ENCODE results near the gene MED9.
A peak's percentile ranks its signal among the peaks of the same experiment; 100 is the strongest.
"Not testable (repeated sequence)": the region's sequence is repeated elsewhere in the genome, so short reads cannot be mapped to it uniquely, and the experiment has no call there.

Gene MED9, protein sequence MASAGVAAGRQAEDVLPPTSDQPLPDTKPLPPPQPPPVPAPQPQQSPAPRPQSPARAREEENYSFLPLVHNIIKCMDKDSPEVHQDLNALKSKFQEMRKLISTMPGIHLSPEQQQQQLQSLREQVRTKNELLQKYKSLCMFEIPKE

DNA sequence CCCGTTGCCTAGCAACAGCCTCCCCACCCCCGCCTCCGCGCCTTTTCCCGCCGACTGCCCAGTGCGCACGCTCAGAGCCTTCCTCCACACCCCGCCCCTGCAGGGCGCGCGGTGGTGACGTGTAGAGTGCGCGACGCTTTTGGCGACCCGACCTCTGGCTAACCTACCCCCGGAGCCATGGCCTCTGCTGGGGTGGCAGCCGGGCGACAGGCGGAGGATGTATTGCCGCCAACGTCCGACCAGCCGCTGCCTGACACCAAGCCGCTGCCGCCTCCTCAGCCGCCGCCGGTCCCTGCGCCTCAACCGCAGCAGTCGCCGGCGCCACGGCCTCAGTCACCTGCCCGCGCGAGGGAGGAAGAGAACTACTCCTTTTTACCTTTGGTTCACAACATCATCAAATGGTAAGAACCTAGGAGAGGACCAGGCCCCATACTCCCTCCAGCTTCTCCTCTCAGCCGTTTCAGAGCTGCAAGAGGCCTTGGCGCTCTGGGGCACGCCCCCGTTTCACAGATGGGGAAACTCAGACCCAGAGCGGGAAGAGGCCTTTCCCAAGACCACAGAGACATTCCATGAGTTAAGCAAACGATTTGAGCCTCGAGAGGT is at the start of gene MED9:
TSS of gene MED9 (plus strand) at position 136 of the 603 bp plus-strand sequence. CDS start at position 178, 42 bp downstream.
- DNase-seq: peak; percentile 76

DNA sequence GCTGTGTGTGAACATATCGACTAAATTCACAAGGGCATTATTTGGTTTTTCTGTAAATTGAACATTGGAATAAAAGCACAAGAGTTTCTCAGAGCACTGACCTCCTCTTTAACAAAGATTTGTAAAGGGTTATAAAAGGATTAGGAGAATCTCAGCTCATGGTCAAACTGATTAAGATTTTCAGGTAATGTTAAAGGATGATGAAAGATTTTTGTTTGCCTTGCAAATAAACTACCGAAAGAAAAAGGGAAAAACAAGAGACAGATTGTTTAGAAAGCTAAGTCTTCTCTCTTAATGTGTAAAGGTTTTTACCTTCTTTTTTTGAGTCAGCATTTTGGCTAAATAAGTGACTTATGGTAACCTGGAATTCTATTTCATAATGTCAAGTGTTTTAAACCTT is 47.6 kb upstream of the MED9 start:
- DNase-seq: no peak

DNA sequence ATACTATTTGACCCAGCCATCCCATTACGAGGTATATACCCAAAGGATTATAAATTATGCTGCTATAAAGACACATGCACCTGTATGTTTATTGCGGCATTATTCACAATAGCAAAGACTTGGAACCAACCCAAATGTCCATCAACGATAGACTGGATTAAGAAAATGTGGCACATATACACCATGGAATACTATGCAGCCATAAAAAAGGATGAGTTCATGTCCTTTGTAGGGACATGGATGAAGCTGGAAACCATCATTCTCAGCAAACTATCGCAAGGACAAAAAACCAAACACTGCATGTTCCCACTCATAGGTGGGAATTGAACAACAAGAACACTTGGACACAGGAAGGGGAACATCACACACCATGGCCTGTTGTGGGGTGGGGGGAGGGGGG is 45.9 kb upstream of the MED9 start:
- DNase-seq: not testable (repeated sequence)

DNA sequence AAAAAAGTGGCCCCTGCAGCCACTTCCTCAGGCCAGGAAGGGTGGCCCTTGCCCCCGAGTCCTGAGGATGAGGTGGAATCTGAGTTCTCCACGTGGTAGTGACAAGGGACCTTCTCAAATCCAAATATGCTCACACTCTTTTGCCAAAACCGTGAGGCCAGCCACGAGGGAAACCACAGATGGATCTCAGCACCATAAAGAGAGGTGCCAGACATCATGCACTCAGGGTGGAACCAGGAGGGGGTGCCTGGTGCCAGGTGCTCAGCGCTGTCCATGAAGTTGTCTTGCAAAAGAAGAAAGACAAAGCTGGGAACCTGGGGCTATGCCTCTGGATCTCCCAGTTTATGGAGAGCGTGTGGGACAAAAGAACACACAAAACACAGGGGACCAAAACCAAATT is 45.2 kb upstream of the MED9 start:
- DNase-seq: no peak

DNA sequence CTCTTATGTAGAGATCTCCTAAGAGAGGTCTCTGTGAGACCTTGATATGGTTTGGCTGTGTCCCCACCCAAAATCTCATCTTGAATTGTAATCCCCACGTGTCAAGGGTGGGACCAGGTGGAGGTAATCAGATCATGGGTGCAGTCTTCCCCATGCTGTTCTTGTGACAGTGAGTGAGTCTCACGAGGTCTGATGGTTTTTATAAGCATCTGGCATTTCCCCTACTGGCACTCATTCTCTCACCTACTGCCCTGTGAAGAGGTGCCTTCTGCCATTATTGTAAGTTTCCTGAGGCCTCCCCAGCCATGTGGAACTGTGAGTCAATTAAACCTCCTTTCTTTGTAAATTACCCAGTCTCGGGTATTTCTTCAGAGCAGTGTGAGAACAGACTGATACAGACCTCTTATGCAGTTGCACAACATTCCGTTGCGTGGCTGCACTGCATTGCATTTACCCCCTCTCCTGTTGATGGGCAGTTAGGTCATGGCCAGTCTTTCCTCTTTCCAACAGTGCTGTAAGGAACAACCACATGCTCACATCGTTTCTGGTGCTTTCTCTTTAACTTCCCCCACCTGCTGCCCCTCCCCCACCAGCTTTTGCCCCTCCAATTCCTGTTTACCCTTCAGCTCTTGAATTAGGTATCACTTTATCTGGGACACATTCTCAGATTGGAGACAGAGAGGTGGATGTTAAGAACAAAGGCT is 43.6 kb upstream of the MED9 start:
- peak; percentile 97 for DNase-seq

DNA sequence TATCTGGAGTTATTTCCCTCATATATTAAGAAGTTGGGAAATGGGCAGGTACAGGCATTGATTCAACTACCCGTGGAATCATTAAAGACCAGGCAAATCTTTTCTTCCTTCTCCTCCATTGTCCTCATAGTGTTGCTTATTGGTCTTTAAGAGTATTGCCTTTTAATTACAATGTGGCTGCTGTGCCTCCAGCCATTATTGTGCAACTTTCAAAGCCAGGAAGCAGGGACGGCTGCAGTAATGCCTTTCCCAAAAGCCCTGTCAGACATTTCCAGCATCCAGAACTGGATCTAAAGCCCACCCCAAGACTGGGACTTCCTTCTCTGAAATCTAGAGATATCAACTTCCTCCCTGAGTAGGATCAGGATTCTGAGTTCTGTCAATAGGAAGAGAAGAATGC is 42.3 kb upstream of the MED9 start:
- no peak for DNase-seq

DNA sequence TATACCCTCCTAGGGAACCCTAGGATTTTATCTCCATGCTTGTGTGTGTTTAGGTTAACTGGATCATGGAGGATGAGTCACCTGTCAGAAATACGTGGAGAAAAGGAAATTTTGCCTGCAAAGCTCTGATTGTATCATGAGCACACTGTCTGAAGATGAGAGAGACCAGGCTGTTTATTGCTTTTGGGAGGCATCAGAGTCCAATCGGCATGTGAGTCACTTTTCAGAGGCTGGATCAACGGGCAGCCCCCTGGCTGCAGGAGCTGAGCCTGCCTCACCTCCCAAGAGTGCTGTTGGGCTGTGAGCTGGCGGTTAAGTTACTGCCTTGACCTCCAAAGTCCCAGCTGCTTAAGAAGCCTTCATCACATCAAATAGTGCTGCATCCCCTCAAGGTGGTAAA is 41.5 kb upstream of the MED9 start:
- DNase-seq: no peak

DNA sequence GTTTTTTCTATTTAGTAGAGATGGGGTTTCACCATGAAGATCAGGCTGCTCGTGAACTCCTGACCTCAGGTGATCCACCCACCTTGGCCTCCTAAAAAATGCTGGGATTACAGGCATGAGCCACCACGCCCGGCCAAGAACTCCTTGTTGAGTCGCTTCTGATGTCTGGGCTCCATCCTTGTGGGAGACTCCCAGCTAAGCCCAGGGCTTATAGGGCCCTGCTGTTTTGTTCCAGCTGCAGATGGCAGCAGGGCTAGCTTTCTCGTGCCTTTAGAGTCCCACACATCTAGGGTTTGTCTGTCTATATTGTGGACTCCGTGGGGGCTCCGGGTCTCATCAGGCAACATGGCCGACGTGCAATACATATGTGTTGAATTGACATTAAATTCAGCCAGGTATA is 39.3 kb upstream of the MED9 start:
- DNase-seq: no peak

DNA sequence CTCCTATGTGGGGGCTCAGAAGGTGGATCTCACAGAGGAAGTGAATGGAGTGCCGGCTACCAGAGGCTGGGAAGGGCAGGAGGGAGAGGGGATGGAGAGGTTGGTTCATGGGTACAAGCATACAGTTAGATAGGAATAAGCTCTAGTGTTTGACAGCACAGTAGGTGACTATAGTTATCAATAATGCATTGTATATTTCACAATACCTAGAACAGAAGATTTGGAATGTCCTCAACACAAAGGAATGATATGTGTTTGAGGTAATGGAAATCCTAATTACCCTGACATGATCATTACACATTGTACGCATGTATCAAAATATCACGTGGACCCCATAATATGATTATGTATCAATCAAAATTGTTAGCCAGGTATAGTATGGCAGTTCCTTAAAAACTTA is 38.9 kb upstream of the MED9 start:
- no peak for DNase-seq

DNA sequence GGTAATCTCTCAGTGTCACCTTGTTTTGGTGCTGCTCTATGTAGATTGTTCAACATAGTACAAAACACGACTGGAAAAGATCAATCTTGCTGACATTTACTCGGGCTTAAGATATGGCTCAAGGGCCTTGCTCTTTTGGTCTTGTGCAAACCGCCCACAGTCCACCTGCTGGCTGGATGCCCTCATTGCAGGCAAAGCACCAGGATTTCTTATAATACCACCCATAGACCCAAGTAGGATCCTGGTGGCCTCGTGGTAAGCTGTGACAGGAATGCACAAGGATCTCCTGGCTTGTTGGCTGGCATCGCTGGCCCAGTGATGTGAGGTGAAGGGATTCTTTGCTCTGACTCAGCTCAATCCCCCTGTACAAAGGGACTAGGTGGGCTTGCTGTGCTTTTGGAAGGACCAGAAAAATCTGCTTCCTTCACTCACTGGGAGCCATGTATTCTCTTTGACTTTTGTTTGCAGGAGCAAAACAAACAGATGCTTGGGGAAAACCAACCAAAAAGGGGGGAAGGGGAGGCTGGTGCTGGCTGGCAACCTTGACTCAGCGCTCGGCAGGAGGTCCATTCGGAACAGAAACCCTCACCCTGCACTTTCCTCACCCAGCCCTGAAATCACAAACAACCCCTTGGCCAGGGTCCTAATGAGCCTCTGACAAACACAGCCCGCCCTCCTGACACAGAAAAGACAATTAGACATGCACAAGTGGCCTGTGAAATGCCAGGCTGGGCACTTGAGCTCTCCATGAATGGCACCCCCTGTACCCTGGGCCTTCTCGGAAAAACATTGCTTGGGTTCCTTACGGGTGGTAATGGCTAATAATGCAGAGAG is 36.6 kb upstream of the MED9 start:
- DNase-seq: peak; percentile 65

DNA sequence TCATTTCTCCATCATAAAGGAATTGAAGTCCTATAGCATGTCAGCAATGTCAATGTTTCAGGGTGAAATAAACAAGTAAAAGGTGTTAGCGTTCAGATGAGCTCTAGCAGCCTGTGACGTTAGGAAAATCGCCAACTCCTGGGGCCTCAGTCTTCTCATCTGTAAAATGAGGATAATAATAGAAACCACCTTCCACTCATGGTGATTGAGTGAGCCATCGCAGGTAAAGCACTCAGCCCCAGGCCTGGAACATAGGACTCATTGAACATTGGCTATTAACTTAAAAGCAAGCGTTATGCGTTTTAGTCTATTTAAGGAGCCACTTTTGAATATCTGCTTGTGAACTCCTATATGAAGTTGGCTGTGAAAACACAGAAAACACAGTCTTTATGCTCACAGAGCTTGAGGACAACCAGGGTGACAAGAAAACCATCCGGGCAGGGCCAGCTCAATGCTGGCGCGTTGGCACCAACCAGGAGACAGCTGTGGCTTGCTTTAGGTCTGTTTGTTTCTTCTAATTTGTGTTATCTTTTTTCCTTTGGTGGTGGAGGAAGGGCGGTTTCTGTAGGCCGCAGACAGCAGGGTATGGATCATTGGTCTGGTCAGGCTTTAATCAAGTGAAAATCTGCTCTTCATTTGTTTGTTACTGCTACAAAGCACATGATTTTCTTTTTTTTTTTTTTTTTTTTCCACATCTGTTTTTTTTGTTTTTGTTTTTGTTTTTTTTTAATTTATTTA is 35.7 kb upstream of the MED9 start:
- no peak for DNase-seq

DNA sequence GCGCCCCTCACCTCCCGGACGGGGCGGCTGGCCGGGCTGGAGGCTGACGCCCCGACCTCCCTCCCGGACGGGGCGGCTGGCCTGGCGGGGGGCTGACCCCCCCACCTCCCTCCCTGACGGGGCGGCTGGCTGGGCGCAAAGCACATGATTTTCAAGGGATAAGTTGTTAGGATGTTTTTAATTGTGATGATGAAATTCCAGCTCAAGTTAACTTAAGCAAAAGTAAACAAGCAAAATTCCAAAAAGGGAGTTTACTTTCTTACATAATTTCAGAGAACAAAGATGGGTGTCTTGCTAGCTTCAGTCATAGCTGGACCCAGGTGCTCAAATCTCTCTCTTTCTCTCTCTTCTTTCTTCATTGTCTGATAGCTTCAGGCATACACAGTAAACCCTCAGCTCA is 33.6 kb upstream of the MED9 start:
- no peak for DNase-seq

DNA sequence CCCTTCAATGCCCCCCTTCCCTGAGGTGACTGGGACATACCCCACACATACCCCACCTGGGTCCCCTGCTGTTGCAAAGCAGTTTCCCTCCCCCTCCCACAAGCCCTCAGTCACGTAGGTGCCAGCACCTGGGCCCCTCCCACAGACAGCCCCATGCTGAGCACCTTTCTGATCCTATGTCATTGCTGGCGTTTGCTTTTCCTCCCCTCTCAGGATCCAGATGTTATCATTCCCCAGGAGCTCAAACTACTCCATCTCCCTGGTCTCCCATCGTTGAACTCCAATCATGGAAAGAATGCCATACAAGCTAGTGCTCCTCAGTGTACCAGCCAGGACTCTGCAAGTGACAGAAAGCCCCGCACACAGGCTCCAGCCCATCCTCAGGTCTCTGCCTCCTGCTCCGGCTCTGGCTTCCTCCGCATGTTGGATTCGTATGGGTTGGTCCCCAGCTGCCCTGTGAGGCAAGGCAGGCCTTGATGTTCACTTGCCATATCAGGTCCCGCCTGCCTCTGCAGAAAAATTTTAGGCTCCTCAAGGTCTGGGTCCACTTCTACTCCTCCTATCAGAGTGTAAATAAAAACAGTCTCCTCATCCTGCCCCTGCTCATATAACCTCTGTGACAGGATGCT is 31.4 kb upstream of the MED9 start:
- DNase-seq: no peak

DNA sequence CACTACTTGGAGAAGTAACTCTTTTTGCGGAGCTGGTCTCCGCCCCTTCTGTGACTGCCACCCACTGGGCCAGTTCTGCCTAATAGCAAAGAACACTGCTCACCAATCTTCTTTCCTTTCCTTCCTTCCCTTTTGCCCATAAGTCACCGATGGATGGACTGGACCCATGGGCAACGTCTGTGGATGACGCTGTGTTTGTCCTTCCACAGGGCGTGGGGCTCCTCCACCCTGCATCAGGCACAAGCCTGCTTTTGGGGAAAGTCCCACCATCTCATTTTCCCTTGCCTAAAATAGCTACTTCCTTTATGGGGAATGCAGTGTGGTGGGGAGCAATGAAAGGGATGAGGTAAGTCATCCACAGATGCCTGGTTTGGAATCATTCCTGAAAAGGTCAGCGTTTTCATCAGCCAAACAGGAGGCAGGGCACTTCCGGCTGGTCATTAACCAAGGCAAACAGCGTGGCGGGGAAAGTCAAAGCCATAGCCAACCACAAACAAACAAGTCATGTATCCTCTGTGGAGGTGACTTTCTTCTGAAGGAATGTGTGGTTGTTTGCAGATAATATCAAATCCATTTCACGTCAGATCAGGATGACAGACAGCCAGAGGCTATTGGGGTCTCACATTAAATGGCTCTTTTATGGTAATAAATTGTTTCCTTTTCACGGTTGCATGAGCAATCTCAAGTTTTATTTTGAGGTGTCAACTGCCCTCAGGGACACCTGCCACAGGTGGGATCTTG is 30.7 kb upstream of the MED9 start:
- DNase-seq: no peak

DNA sequence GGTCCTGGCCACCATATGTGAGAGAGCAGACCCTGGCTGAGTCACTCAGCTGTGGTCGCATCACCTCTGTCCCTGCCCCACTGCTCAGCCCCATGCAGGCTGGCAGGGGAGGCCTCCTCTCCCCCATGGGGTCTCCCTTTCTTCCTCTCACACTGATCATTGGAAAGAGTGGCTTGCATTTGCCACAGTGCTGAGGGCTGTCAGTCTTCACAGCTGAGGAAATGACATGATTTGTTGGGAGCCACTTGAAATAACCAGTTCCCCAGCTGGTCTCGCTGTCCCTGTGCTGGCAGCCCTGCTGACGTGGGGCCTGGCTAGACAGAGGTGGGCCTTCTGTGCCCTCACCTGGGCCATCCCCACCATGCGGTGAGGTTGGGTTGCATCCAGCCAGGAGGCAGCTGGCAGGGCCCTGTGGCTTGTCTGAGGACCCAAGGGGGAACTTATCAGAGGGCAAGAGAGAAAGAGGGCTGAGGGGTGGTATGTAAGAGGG is 30.1 kb upstream of the MED9 start:
- no peak for DNase-seq

DNA sequence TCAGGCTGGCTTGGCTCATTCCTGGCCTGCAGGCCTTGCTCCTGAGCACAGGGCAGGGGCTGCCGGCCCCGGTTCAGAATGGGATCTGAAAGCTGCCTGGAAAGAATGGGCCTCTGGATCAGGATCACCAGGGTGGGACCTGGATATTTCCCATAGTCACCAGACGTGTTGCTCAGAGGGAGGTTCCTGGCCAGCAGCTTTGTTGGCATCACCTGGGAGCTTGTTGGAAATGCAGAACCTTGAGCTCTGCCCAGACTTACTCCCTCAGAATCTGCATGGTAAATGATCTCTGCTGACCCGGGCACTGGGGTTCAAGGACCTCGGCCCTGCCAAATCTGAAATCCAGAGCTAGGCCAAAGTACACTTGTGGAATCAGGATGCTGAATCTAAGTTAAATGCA is 29.5 kb upstream of the MED9 start:
- no peak for DNase-seq

DNA sequence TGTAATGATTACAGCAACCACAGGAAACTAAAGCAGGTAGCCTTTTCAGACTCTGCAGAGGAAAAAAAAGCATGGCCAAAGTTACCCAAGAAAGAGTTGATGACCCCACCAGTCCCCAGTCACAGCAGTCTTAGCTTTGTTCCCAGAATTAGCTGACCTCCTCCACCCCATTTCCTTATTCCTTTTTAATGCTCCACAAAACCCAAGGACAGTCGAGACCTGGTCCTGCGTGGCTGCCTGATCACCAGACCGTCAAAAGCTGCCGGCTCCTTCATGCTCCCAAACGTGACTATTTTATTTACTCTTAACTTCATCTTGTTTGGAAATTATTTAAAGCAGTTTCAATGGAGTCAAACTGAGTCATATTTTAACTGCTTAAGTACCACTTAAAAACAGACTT is 28.7 kb upstream of the MED9 start:
- no peak for DNase-seq

DNA sequence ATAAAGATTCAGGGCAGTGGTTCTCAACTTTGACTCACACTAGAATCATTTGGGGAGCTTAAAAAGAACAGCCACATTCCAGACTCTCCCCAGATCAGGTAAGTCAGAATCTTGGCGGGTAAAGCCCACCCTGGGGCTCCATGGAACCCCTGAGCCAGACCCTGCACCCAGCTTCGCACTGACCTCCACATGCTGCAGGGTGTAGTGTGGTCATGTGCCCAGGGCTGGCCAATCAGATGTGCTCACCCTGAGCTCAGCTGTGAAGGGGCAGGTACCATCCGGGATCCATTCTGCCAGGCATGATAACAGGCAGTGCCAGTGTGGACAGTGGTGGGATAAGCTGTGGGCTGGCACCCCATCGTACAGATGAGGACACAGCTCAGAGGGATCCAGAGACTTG is 28.1 kb upstream of the MED9 start:
- DNase-seq: no peak

DNA sequence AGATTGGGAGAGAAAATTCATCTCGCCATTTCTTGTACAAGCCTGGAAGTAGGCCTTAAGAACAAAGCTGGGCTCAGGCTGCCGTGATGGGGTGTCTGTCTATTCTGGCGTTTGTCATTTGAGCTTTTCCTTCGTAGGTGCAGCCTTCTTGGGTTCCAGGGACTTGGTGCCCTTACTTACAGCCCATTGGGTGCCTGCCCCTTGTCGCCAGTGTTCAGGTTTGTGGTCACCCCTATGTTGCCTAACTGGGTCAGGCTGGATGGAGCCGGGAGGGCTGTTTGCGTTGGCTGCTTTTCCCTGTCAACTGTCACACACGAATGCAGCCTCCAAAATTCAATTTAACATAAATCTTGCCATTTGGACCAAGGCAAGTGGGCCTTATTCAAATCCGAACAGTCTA is 23.7 kb upstream of the MED9 start:
- DNase-seq: no peak

DNA sequence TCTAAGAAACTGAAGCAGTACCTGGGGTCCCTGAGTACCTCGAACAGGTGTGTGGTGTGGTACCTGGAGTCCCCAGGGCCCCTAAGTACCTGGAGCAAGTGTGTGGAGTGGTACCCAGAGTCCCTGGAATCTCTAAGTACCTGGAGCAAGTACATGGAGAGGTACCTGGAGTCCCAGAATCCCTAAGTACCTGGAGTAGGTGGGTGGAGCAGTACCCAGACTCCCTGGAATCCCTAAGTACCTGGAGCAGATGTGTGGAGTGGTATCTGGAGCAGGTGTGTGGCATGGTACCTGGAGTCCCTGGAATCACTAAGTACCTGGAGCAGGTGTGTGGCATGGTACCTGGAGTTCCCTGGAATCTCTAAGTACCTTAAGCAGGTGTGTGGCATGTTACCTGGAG is 22.5 kb upstream of the MED9 start:
- DNase-seq: no peak

DNA sequence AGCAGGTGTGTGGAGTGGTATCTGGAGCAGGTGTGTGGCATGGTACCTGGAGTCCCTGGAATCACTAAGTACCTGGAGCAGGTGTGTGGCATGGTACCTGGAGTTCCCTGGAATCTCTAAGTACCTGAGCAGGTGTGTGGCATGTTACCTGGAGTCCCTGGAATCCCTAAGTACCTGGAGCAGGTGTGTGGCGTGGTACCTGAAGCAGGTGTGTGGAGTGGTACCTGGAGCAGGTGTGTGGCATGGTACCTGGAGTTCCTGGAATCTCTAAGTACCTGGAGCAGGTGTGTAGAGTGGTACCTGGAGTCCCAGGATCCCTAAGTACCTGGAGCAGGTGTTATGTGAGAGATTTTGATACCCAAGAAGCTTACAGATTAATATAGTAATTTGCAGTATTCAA is 22.1 kb upstream of the MED9 start:
- not testable (repeated sequence) for DNase-seq

DNA sequence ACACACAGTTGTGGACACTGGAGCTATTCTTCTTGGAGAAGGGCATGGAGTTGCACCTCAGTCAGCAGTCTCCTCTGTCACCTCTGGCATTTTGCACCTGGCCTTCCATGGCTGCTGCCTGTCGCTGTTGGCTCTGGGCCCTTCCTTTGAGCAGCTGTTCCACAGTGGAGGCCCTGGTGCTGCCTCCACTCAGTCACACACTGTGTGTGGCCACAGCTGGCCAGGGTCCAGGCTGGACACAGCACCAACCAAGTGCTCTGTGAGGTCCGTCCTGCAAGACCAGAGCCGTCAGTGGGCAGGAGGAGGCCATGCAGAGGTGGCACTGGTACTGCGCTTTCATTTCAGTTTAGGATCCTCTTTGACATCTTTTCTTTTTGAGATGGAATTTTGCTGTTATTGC is 21.6 kb upstream of the MED9 start:
- no peak for DNase-seq

All from MV-4-11 (cell line).